ENCODE measurements around the gene NPEPPS.

DNA sequence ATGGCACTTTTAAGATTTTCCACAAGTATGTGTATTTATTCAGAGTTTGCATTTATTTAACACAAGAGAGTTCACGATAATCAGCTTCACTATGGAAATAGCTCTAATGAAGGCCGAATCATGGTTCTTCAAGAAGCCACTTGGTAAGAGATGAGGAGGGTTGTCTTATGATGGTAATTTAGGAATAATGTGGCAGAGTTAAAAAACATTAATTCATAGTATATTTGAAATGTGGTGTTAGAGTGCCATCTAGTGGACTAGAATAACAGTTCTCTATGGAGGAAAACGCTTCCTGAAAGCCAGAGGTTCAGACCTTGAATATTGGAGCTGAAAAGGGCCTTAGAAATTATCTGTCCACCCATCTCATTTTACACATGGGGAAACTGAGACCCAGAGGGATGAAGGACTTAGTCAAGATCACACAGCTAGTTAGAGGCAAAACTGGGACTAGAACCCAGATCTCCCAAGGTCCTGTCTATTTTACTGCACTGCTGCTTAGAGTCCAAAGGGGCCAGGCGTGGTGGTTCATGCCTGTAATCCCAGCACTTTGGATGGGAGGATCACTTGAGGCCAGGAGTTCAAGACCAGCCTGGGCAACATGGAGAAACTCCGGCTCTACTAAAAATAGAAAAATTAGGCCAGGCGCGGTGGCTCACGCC lies 85.0 kb downstream of the NPEPPS start:
- TF ChIP-seq, protein P1, sequence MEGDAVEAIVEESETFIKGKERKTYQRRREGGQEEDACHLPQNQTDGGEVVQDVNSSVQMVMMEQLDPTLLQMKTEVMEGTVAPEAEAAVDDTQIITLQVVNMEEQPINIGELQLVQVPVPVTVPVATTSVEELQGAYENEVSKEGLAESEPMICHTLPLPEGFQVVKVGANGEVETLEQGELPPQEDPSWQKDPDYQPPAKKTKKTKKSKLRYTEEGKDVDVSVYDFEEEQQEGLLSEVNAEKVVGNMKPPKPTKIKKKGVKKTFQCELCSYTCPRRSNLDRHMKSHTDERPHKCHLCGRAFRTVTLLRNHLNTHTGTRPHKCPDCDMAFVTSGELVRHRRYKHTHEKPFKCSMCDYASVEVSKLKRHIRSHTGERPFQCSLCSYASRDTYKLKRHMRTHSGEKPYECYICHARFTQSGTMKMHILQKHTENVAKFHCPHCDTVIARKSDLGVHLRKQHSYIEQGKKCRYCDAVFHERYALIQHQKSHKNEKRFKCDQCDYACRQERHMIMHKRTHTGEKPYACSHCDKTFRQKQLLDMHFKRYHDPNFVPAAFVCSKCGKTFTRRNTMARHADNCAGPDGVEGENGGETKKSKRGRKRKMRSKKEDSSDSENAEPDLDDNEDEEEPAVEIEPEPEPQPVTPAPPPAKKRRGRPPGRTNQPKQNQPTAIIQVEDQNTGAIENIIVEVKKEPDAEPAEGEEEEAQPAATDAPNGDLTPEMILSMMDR (optimal IDR thresholded peaks at IDR 0.05 in 1 of 3, IDR thresholded peaks at IDR 0.05 in 1 of 3, conservative IDR thresholded peaks at IDR 0.05 in 1 of 3; ENCODE audit: extremely low read depth in 1 of 3, insufficient read depth in 2 of 3, low read length in 3 of 3), result peak in 2 of 3 experiments; percentile 27 to 62
- TF ChIP-seq EZH2 (IDR thresholded peaks at IDR 0.05; ENCODE audit: low read length), result no peak

Data from keratinocyte (primary cell).